CD1c-positive myeloid dendritic cell (primary cell): Measurements from ENCODE around the gene ROBO1.
"Not testable (repeated sequence)": the region's sequence is repeated elsewhere in the genome, so short reads cannot be mapped to it uniquely, and the experiment has no call there.

Experiments
- DNase-seq: peaks from one replicate; pipeline ENCODE4 v3.0.0-alpha.2; 2016; ENCODE audit errors: extremely low spot score

ROBO1 gene

DNA sequence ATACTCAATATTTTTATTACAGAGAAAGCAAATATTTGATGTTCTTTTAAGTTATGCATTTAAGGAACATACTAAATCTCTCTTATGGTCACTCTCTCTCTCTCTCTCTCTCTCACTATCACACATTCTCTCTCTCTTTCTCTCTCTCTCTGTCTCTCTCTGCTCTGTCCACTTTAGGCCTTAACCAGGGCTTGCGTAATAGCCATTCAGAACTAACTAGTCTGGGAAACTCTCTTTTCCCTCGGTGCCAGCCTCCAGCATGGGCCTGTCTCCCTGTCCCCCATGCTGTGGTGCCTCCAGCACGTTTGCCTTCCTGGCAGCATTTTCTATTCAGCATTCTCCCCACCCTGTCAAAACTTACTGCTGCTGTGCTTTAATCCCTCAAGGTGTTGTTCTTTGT is 389.7 kb downstream of the ROBO1 start:
- DNase-seq, result no peak

DNA sequence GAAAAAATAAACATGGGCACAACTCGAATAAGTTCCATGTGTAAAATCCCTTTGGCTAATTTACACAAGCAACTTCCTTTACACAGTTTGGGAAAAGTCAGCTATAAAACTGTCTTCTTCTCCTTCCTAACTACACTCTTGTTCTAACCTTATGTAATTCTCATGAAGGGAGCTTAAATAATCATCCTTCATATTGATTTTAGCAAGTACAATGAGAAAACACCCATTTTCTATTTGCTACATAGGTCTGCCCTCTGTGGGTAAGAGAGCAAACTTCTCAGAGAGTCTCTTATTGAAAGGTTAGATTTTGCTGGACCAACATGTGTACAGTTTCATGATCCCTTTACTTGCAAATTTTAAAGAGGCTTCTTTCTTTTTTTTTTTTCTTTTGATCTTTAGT is 398.5 kb downstream of the ROBO1 start:
- no peak for DNase-seq

DNA sequence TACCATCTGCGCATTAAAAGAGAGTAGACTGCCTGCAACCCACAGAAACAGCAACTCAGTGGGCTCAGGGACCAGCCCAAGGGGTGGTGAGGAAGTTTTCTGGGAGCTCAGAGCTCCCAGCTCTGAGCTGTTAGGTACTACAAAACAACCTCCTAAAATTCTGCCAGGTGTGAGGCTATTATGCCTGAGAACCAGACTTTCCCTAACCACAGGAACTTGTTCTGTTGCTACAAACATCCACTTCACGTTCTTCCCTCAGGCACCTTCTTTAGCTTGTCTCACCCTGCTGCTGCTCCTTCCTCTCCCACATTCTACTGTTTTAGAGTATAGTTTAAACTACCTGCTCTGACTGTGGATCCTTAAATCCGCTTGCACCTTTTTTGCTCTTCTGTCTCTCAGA is 399.4 kb downstream of the ROBO1 start:
- no peak for DNase-seq

DNA sequence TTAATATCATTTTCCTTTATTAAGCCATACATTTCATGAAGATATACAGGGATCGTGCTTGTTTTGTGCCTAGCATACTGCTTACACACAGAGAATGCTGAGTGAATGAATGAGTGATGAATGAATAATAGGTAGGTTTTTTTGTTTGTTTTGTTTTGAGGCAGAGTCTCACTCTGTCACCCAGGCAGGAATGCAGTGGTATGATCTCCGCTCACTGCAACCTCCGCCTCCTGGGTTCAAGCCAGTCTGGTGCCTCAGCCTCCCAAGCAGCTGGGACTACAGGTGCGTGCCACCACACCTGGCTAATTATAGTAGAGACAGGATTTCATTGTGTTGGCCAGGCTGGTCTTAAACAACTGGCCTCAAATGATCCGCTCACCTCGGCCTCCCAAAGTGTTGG is 400.0 kb downstream of the ROBO1 start:
- no peak for DNase-seq

DNA sequence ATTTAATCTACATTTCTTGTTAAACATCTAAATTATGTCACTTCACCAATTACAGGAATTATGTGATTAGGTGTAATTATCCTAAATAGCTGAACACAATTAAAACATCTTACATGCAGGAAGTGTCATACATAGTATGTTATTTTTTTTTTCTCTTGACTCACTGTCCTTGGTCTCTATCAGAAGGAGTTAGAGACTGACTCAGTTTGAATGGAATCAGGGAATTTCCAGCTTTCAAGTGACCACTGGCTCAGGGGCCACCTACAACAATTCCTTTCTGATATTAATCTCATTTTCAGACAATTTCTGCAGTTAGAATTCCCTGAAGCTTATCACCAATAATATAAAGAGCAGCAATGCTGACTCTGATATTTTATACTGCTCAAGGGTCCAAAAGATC is 400.7 kb downstream of the ROBO1 start:
- no peak for DNase-seq

DNA sequence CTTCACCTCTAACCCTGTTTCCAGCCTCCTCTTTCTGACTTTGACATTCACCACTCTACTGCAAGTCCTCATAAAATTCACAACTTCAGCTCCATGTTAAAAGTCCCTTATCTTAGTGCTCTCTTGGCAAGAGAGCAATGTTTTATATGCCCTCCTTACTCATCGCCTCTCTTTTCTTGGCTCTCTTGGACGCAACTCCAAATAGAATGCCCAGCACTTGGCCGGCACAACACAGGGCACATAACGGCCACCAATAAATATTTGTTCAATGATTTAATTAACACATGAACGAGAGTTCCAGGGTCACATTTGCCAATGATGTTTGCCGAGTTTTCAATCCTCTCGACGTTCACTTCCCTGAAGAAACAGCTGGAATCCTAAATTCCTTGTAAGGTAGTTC is 401.4 kb downstream of the ROBO1 start:
- DNase-seq, result no peak

DNA sequence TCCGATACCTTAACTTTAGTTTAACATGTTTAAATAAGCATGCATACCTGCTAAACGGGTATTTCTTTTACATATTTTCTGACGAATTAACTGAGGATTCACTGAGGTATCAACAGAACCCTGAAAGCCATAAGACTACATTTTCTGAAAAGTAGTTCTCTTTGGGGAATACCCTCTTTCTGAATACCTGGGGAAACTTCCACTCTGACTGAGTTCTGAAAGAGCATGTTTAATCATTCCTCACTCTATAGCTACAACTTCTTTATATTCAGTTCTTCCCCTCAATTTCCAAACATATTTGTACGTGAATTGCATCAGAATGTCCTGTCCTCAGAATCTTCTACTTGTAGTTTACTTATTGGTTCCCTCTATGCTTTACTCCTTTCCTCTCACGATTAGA is 403.0 kb downstream of the ROBO1 start:
- no peak for DNase-seq

DNA sequence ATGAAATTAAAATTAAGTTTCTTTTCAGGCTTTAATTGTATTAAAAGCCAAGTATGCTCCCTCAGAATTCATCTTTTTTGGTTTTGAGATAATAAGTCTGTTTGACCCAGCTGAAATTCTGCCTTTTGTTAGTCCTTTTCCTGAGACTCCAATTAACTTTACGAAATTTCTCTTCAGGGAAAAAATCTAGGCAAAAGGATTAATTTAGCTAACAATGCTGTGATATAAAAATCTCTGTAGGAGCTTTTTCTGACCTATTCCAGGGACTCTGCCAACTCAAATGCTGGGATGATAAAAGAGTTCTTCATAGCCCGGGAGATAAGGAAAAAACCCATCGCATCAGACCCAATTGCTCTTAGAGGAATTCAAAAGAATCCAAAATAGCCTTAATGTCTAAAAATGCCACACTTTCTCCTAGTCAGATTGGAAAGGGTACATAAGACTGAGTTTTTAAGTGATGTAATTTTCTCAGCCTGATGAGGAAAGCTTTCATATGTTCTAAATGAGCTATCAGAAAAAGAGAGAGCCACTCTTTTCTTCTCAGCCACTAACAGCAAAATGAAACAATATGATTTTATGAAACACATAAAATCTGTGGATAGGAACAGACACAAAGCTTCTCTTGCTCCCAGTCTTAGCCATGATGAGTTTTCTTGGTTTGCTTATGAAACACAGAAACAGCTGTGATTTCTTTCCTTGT is 405.1 kb downstream of the ROBO1 start:
- DNase-seq, result no peak

DNA sequence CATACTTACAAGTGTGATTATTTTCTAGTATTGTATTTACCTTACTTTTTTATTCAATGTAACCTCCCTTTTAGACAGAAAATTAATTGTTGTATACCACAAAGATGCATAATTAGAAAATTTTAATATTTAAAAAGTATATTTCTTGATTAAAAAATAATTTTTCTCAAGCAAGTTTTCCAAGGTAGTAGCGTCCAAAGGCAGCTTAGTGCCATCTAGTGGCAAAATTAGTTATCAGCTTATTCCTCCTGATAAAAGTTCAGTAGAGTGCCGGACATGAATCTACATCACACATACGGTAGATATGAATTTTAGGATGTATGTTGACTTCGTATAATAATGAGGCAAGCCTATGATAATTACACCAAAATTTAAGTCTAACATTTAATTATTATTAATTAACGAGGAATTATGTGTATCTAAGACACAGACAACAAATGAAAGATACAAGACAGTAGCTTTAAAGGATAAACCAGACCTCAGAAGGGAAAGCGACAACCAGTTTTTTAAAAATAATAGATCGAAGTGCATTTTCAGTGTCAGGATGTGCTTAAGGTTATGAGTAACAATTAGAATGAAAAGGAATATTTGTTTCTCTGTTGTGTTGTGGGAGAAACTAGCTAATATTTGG is 405.9 kb downstream of the ROBO1 start:
- DNase-seq, result peak; percentile 7

DNA sequence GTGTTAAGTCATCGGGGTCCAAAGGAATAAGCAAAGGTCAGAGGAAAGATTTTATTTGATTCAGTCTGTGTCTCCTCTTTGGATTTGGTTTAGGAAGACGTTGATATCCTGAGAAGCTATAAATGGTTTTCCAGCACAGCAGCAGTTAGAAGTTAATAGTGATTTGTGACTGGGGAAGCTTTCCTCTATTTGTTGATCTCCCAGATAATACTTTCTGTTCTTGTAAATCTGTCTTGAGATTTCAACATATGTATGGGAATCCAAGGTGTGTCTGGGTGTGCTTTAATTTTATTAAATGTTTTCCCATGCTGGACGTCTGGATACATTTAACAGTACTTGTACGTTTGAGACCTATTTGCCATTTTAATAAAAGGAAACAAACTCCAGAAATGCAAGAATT is 409.5 kb downstream of the ROBO1 start:
- DNase-seq, result no peak

DNA sequence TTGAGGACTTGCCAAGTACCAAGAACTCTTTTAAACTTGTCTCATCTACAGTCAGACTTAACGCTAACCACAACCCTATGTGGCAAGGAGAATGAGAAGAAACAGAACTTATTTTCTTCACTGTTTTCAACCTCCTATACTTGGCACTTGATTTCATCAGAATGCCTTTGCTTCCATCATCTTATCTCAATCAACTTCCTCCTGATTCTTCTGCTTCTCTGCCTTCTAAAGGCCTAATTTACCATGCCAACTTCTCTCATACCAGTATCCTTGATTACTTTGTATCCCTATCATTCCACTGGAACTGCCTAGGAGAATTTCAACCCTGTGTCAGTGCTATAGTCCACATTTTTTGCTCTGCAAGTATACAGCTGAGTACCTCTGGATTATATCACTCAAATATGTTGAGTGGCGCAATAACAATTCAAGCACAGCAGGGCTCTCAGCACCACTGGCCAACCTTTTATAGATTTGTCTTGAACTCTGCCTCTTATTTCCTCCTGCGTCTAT is 413.6 kb downstream of the ROBO1 start:
- DNase-seq, result no peak

DNA sequence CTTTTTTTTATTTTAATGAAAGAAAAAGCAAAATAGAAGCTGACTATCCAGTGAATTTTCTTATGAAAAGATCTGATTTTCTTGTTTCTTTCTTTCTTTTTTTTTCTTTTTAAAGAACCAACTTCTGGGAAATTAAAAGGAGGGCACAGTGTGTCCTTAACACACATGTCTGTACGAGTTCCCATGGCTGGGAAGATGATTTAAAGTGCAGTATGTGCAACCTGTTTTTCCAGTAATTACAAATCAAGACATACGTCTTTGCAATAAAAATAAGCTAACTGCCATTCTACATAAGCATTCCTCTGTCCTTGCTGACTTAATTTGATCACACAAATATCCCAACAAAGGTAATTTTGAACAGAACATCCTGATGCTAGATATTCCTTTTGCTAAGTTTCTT is 416.1 kb downstream of the ROBO1 start:
- no peak for DNase-seq

DNA sequence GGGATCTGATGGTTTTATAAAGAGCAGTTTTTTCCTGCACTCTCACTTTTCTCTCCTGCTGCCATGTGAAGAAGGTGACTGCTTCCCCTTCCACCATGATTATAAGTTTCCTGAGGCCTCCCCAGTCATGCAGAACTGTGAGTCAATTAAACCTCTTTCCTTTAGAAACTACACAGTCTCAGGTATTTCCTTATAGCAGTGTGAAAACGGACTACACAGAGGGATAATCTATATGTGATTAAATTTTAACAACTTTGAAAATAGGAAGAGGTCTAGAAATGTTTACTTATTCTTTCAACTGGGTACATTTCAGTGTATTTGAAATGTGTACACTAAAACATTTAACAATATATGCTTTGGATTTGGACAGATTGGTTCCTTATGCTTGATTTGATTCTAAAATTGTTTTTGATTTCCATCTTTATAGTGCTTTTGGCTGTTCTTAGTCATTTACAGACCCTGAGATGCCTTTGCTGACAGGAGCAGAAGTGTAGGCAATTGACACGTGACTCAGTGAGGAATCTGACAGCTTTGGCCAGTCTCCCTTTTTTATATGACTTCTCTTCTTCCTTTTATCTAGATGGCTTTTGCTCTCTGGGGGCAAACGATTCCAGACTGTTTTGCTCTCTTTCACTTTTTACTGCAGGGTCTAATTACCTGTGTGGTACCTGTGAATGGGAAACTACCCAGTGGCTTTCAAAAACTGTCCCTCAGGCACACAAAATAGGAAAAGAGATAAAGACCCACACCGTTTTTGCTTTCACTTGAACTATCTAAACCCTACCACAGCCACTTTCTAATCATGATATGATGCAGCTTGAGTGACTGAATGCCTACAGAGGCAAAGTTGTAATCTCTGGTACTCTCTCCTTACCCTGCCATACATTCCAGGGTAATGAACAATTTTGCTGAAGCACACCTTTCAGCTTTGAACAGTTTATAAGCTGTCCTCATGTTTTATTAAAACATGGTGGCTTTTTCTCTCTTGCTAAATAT is 422.6 kb downstream of the ROBO1 start:
- no peak for DNase-seq

DNA sequence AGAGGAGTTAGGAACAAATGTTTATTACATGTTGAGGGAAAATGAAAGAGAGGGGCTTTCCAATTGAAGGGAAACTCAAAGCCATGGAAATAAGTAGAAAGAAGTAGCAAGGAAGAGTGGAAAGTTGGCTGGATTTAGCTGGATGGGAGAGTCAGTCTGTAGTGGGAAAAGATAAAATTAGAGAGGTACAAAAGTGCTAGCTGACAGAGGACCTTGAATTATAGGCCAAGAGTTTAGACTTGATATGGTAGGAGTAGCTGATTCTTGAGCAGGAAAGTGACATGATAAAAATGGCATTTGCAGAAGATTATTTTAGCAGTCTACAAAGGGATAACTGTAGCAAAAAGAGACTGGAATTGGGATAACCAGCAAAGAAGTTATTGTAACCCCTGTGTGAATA is 425.8 kb downstream of the ROBO1 start:
- no peak for DNase-seq

DNA sequence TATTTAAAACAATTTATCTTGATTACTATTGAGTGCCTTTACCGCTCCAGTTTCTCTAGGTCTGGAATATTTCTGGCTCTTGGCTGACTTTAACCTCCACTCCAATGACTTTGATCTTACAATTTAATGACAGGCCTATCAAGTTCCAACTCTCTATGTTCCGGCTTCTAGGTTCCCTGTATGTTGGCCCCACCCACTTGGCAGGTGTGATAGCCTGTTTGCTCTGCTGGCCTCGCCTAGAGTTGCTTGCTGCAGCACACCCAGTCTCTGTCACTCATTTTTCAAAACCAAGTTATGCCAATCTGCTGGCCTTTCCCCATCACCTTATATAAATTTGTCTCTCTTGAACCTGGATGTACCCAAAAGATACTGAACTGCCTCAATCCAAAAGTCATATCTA is 428.0 kb downstream of the ROBO1 start:
- DNase-seq, result no peak

DNA sequence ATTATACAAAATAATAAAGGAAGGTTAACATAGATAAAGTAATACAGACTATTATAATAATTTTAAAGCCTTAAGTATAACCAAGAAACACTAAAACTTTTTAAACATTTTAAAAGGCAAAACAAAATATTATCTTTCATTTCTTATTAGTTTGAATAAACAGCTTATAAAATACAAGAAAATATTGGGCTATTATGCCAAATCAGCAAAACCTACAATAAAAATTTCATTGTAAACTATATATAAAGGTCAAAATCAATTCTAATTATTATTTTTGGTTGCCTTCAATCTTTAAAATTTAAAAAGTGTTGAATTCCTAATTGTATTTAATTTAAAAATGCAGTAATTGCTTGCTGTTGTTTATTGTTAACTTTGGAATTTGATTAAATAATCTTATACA is 430.0 kb downstream of the ROBO1 start:
- DNase-seq, result no peak

DNA sequence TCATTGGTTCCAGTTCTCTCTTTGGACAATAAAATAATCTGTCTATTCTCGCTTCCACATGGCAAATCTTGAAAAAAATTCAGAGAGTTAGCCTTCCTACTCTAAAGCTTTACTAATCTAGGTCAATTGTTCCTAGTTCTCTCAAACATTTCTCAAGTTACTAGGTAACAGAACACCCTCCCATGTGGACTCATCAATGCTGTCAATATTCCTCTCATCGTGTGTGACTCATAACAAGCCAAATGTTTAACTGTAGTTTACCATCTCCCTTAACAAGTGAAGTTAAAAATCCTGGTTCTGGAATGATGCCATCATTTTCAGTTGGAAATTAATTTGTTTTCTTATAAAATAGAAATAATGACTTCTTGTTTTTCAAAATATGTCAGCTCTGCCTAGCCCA is 438.6 kb downstream of the ROBO1 start:
- DNase-seq, result no peak

DNA sequence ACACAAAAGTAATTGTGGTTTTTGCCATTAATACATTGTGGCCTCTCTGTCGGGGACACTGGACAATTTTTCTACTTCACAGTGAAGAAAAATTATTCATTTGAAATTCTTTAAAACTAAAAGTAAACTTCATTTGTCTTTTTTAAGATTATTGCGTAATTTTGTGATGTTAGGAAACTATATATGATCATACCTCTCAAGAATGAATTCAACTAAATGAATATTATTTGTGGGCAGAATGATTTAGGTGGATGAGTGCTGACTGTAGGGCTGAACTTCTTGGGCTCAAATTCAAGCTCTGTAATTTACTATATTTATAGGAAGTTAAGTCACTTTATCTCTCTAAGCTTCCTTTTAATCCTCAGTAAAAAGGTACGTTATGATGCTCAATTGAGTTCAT is 441.2 kb downstream of the ROBO1 start:
- DNase-seq, result no peak

DNA sequence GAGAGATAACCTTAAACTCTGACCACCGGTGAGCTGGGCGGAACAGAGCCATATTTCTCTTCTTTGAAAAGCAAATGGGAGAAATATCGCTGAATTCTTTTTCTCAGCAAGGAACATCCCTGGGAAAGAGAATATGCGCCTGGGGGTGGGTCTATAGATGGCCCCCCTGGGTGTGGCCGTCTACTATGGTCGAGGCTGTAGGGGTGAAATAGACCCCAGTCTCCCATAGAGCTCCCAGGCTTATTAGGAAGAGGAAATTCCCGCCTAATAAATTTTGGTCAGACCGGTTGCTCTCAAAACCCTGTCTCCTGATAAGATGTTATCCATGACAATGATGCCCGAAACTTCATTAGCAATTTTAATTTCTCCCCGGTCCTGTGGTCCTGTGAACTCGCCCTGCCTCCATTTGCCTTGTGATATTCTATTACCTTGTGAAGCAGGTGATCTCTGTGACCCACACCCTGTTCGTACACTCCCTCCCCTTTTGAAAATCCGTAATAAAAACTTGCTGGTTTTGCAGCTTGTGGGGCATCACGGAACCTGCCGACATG is 441.9 kb downstream of the ROBO1 start:
- DNase-seq, result not testable (repeated sequence)

DNA sequence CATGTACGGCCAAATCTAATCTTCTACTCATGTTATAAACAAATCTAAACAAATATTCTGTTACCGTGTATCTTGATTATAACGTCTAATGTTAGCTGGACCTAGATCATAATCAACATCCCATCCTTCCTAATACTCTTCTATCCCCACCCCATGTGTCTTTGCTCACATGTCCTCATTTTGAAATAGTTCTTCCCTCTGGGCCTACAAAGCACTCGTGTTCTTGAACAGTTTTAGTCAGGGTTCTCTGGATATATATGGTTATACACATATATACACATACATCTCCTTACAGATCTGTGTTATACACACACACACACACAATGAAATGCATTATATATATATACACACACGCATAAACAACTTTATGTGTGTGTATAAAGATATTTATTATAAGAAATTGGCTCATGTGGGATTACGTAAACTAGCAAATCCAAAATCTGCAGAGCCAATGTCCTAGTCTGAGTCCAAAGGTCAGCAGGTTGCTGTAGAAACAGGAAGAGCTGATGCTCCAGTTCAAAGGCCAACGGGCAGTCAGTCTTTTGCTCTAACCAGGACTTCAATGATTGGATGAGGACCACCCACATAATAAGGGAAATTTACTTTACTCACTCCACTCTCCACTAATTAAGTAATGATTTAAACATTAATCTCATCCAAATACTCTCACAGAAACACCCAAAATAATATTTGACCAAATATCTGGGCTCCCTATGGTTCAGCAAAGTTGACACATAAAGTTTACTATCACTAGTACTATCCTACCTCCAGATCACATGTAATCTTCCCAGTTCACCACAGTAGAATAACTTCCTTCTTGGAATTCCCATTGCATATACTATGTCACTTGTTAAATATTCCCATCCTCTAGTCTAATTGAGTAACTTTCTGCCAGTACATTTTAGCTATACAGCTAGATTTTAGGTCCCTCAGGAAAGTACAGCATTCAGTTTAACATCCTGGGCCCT is 450.0 kb downstream of the ROBO1 start:
- no peak for DNase-seq

DNA sequence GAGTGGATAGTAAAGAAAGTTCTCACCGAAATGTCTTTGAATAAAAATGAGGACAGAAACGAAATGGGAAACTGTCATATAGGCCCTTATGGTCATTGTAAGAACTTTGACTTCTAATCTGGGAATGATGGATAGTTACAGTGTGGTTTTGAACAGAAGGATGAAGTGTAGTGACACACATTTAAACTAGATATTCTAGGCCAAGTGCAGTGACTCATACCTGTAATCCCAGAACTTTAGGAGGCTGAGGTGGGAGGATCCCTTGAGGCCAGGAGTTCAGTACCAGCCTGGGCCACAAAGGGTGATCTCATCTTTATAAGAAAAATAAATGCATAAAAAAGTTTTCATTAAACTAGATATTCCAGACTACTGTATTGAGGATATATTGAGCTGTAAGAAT is 452.8 kb downstream of the ROBO1 start:
- no peak for DNase-seq
